Right lobe of liver (tissue), 4 donors: ENCODE results near the gene LDB1.

Source experiments
- POLR2A ChIP-seq: fragments of 450-650 bp; IDR thresholded peaks from one replicate; pipeline ENCODE4 v1.6.1; 2017; ENCODE audit warnings: antibody characterized with exemption, mild to moderate bottlenecking
- TF ChIP-seq, protein P1 (sequence below), 4 donors: fragments of 200-600 bp in 3 of 4; fragments of 450-650 bp in 1 of 4; IDR thresholded peaks; one replicate each; pipeline versions ENCODE4 v1.5.1 to v1.8.0; 2016 to 2022; ENCODE audit warnings: antibody characterized with exemption in 4 of 4, mild to moderate bottlenecking in 2 of 4
- donor health status: DM: no; HTN: no; CAD: no.
- donor health status: DM: no; HTN: no; CAD: no.
- donor health status: DM: no; HTN: yes; CAD: no.

DNA sequence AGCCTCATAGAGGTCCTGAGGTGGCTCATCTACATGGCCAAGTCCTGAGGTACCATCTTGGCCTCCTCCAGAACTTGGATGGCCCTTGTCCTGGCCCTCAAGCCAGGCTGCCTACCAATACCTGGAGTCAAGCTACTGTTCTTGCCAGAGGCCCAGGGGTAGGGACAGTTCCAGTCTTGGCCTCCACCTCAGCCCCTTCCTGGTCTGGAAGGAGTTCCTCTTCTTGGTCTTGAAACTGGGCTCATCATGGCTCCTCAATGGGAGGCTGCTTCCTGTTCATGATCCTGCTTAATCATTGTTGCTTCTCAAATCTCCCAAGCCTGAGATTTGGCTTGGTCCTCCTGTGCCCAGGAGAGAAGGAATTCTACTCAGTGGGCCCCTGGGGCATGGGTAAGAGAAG, 51.1 kb downstream of the LDB1 start:
- TF ChIP-seq, protein P1, sequence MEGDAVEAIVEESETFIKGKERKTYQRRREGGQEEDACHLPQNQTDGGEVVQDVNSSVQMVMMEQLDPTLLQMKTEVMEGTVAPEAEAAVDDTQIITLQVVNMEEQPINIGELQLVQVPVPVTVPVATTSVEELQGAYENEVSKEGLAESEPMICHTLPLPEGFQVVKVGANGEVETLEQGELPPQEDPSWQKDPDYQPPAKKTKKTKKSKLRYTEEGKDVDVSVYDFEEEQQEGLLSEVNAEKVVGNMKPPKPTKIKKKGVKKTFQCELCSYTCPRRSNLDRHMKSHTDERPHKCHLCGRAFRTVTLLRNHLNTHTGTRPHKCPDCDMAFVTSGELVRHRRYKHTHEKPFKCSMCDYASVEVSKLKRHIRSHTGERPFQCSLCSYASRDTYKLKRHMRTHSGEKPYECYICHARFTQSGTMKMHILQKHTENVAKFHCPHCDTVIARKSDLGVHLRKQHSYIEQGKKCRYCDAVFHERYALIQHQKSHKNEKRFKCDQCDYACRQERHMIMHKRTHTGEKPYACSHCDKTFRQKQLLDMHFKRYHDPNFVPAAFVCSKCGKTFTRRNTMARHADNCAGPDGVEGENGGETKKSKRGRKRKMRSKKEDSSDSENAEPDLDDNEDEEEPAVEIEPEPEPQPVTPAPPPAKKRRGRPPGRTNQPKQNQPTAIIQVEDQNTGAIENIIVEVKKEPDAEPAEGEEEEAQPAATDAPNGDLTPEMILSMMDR (IDR thresholded peaks at IDR 0.05) = no peak
- no peak for TF ChIP-seq POLR2A
